ENCODE results near the gene FAAP20.

- TF ChIP-seq CTCF (IDR thresholded peaks at IDR 0.05 in 2 of 3, conservative IDR thresholded peaks at IDR 0.05 in 1 of 3; ENCODE audit: control insufficient read depth in 2 of 3, extremely low read depth in 1 of 3, insufficient read depth in 1 of 3, low read depth in 3 of 3, low read length in 3 of 3) (no peak), RELB (IDR thresholded peaks at IDR 0.05; ENCODE audit: low read depth) (no peak)
Observed at GRCh38 chr1:2184934-2185333, 9.6 kb downstream of the FAAP20 start.

Data from GM12878 (cell line).